H1 (cell line): ENCODE data around the gene GTSE1. TPM values are rescaled to one million over a fixed set of nuclear protein-coding genes. Genes with fewer than 3 reads are reported as not detected.

Experiments
- CTCF ChIA-PET: fragments of 300-600 bp; sonication (Branson Sonifier 250); formaldehyde crosslinking; loops from one replicate; lab custom pipeline; 2021; ENCODE audit not compliant: partially characterized antibody; lab: Charles Lee
- POLR2A ChIA-PET: fragments of 300-600 bp; sonication (Branson Sonifier 250); formaldehyde crosslinking; loops from one replicate; lab custom pipeline; 2021; ENCODE audit warnings: inconsistent platforms; ENCODE audit not compliant: partially characterized antibody; lab: Charles Lee
- DNase-seq, 2 experiments: peaks; one replicate each; pipeline versions ENCODE4 v3.0.0 to v3.0.0-alpha.2; 2010 to 2022; ENCODE audit warnings: low spot score in 2 of 2, low read depth in 1 of 2, mixed read lengths in 1 of 2
- FAIRE-seq: peaks from 2 replicates; lab custom pipeline; 2011; peaks lifted over from hg19 to GRCh38; lab: Jason Lieb, UNC
- H2AFZ ChIP-seq: 2 replicates; pipeline ENCODE4 v1.8.1; 2012; ENCODE audit warnings: low read length, inconsistent platforms
- H2AK5ac ChIP-seq: 2 replicates; pipeline ENCODE4 v1.6.1; 2013; ENCODE audit warnings: low read depth, low read length
- H2BK120ac ChIP-seq: replicated peaks from 2 replicates; pipeline ENCODE3; 2013; ENCODE audit warnings: low read depth, low read length, inconsistent platforms
- H2BK12ac ChIP-seq: 2 replicates; pipeline ENCODE4 v1.6.1; 2013; ENCODE audit warnings: low read depth, low read length
- H2BK15ac ChIP-seq: 2 replicates; pipeline ENCODE4 v1.6.1; 2013; ENCODE audit warnings: low read length
- H2BK20ac ChIP-seq: 2 replicates; pipeline ENCODE4 v1.6.1; 2013; ENCODE audit warnings: low read length
- H2BK5ac ChIP-seq: 2 replicates; pipeline ENCODE4 v1.6.1; 2013; ENCODE audit warnings: low read depth, low read length
- H3K14ac ChIP-seq: 2 replicates; pipeline ENCODE4 v1.6.1; 2013; ENCODE audit warnings: inconsistent platforms; ENCODE audit not compliant: insufficient read length
- H3K18ac ChIP-seq: 2 replicates; pipeline ENCODE4 v1.6.1; 2013; ENCODE audit warnings: low read length; ENCODE audit errors: extremely low read depth
- H3K23ac ChIP-seq: 2 replicates; pipeline ENCODE4 v1.6.1; 2013; ENCODE audit warnings: inconsistent platforms; ENCODE audit not compliant: insufficient read length
- H3K23me2 ChIP-seq: 2 replicates; pipeline ENCODE4 v1.6.1; 2013; ENCODE audit warnings: low read depth, low read length
- H3K27ac ChIP-seq: 2 replicates; pipeline ENCODE4 v1.6.1; 2011; ENCODE audit warnings: low read depth, low read length, inconsistent platforms
- H3K27me3 ChIP-seq, 4 experiments: replicated peaks in 1 of 4; 1 replicate in 1 of 4; 2 replicates in 3 of 4; pipeline versions ENCODE4 v1.6.1 to v1.8.1; 2011 to 2013; ENCODE audit warnings: low read length in 3 of 4, mild to moderate bottlenecking in 3 of 4, inconsistent platforms in 2 of 4, mixed read lengths in 2 of 4, moderate library complexity in 1 of 4; ENCODE audit not compliant: control insufficient read depth in 3 of 4, insufficient read depth in 3 of 4; ENCODE audit errors: extremely low read depth in 1 of 4
- H3K36me3 ChIP-seq, 4 experiments: 2 replicates each; pipeline versions ENCODE4 v1.6.1 to v1.8.1; 2011 to 2013; ENCODE audit warnings: mild to moderate bottlenecking in 4 of 4, low read length in 3 of 4, moderate library complexity in 2 of 4, control low read depth in 1 of 4, inconsistent platforms in 1 of 4; ENCODE audit not compliant: insufficient read depth in 4 of 4, control insufficient read depth in 2 of 4
- H3K4ac ChIP-seq: replicated peaks from 2 replicates; pipeline ENCODE3; 2013; ENCODE audit warnings: low read length, low read depth, mixed read lengths, inconsistent platforms; ENCODE audit not compliant: insufficient read length
- H3K4me1 ChIP-seq, 4 experiments: replicated peaks in 1 of 4; 1 replicate in 1 of 4; 2 replicates in 3 of 4; pipeline versions ENCODE4 v1.6.1 to v1.8.1; 2011 to 2013; ENCODE audit warnings: low read length in 3 of 4, inconsistent platforms in 2 of 4, mixed read lengths in 1 of 4; ENCODE audit not compliant: insufficient read depth in 4 of 4, control insufficient read depth in 3 of 4
- H3K4me2 ChIP-seq, 2 experiments: 2 replicates each; pipeline versions ENCODE4 v1.6.1 to v1.8.1; 2011 to 2013; ENCODE audit warnings: low read depth in 2 of 2, low read length in 2 of 2, control low read depth in 1 of 2, inconsistent platforms in 1 of 2, mild to moderate bottlenecking in 1 of 2; ENCODE audit not compliant: insufficient read depth in 1 of 2
- H3K4me3 ChIP-seq, 4 experiments: fragments of 200-600, 300-600 bp in 1 of 4; sonication (generic), shearing (Covaris generic), sonication (Bioruptor Twin) in 1 of 4; 2 replicates each; pipeline versions ENCODE4 v1.5.1 to v1.8.1; 2011 to 2016; ENCODE audit warnings: low read length in 4 of 4, low read depth in 3 of 4, control low read depth in 2 of 4, inconsistent platforms in 2 of 4, mild to moderate bottlenecking in 2 of 4, mixed read lengths in 1 of 4, moderate library complexity in 1 of 4; ENCODE audit not compliant: insufficient read depth in 2 of 4; ENCODE audit errors: extremely low read depth in 1 of 4
- H3K56ac ChIP-seq: replicated peaks from 2 replicates; pipeline ENCODE3; 2013; ENCODE audit warnings: low read depth, mild to moderate bottlenecking, mixed read lengths, low read length, inconsistent platforms; ENCODE audit not compliant: insufficient read length
- H3K79me1 ChIP-seq: 2 replicates; pipeline ENCODE4 v1.6.1; 2013; ENCODE audit warnings: low read depth, low read length, control low read depth
- H3K79me2 ChIP-seq, 2 experiments: 2 replicates each; pipeline versions ENCODE4 v1.6.1 to v1.8.1; 2012 to 2013; ENCODE audit warnings: low read length in 2 of 2, mild to moderate bottlenecking in 2 of 2, inconsistent platforms in 1 of 2; ENCODE audit not compliant: insufficient read depth in 2 of 2, control insufficient read depth in 1 of 2
- H3K9ac ChIP-seq, 4 experiments: replicated peaks in 1 of 4; 1 replicate in 1 of 4; 2 replicates in 3 of 4; pipeline versions ENCODE4 v1.6.1 to v1.8.1; 2011 to 2013; ENCODE audit warnings: low read depth in 3 of 4, low read length in 3 of 4, control low read depth in 2 of 4, mild to moderate bottlenecking in 2 of 4, moderate library complexity in 2 of 4, inconsistent platforms in 1 of 4; ENCODE audit errors: extremely low read depth in 1 of 4
- H3K9me3 ChIP-seq, 2 experiments: 2 replicates each; pipeline versions ENCODE4 v1.6.1 to v1.8.1; 2012 to 2013; ENCODE audit warnings: mild to moderate bottlenecking in 2 of 2, moderate library complexity in 2 of 2, control low read depth in 1 of 2, inconsistent platforms in 1 of 2, low read depth in 1 of 2, low read length in 1 of 2, mixed read lengths in 1 of 2; ENCODE audit not compliant: insufficient read depth in 2 of 2
- H4K20me1 ChIP-seq, 2 experiments: replicated peaks in 1 of 2; 2 replicates each; pipeline versions ENCODE3 to v1.8.1; 2011 to 2013; ENCODE audit warnings: inconsistent platforms in 2 of 2, low read length in 2 of 2, mild to moderate bottlenecking in 1 of 2; ENCODE audit not compliant: insufficient read depth in 2 of 2, control insufficient read depth in 1 of 2
- H4K5ac ChIP-seq: 2 replicates; pipeline ENCODE4 v1.6.1; 2013; ENCODE audit warnings: low read length, low read depth, mixed read lengths, inconsistent platforms; ENCODE audit not compliant: insufficient read length
- H4K8ac ChIP-seq: 2 replicates; pipeline ENCODE4 v1.8.0; 2013; ENCODE audit warnings: mild to moderate bottlenecking, moderate library complexity, low read length, inconsistent platforms; ENCODE audit not compliant: insufficient read depth; ENCODE audit errors: extremely low read depth
- H4K91ac ChIP-seq: replicated peaks from 2 replicates; pipeline ENCODE3; 2013; ENCODE audit warnings: low read length, mixed read lengths, inconsistent platforms; ENCODE audit not compliant: insufficient read length
- CBX5 ChIP-seq: fragments of 300-800, 300-1000 bp; sonication (generic); IDR thresholded peaks from 2 replicates; pipeline ENCODE4 v1.7.1; 2016; ENCODE audit warnings: antibody characterized with exemption, low read length, low read depth
- CBX8 ChIP-seq: fragments of 300-800, 300-1000 bp; sonication (generic); IDR thresholded peaks from 2 replicates; pipeline ENCODE4 v1.7.1; 2016; ENCODE audit warnings: low read depth, low read length, borderline replicate concordance
- CREB1 ChIP-seq: IDR thresholded peaks from 2 replicates; pipeline ENCODE4 v1.6.1; 2012; ENCODE audit warnings: inconsistent platforms
- HDAC6 ChIP-seq: IDR thresholded peaks from one replicate; pipeline ENCODE4 v1.7.1; 2012; ENCODE audit warnings: low read depth, mild to moderate bottlenecking, inconsistent platforms, low read length, moderate library complexity
- JUND ChIP-seq: IDR thresholded peaks from 2 replicates; pipeline ENCODE4 v1.6.1; 2011; ENCODE audit warnings: mild to moderate bottlenecking, improper control_type of control experiment, low read length
- SRF ChIP-seq: IDR thresholded peaks from 2 replicates; pipeline ENCODE4 v1.6.1; 2011; ENCODE audit warnings: mild to moderate bottlenecking, low read depth, low read length, moderate library complexity
- TAF1 ChIP-seq: IDR thresholded peaks from 2 replicates; pipeline ENCODE4 v1.6.1; 2011; ENCODE audit warnings: mild to moderate bottlenecking, low read depth, low read length
- WGBS, 2 experiments: shearing (Covaris generic) in 1 of 2; methylation state at CpG; one replicate each; pipeline versions ENCODE4 v1.1.6 to v1.1.7; 2013 to 2015; ENCODE audit warnings: low lambda C conversion rate in 2 of 2, mixed read lengths in 2 of 2, inconsistent platforms in 1 of 2, low coverage in 1 of 2, missing lambda C conversion rate in 1 of 2; ENCODE audit not compliant: insufficient replicate concordance in 2 of 2, insufficient coverage in 1 of 2, insufficient read length in 1 of 2; ENCODE audit errors: extremely low coverage in 1 of 2, missing lambda C conversion rate in 1 of 2; 5-methylcytosine and 5-hydroxymethylcytosine counted together
- polyA plus RNA-seq, 7 experiments: library from polyadenylated mRNA; depleted of rRNA in 3 of 7; stranded (reverse) in 5 of 7; unstranded in 2 of 7; fragments of >200 nt in 5 of 7; fragments of 200-250 nt in 2 of 7; gene quantifications; 1 replicate in 5 of 7; 2 replicates in 1 of 7; 4 replicates in 1 of 7; pipeline versions ENCODE4 v1.2.1 to v1.2.3, GENCODE V29; 2011 to 2013; ENCODE audit warnings: missing spikeins in 2 of 7, mixed read lengths in 2 of 7
- total RNA-seq: library from RNA; stranded (reverse); fragmentation: NEBNext Ultra II Directional; extraction: Animal tissue kit (Norgen Biotek cat#: 25700); gene quantifications from 2 replicates; pipeline ENCODE4 v1.2.1, GENCODE V29; 2021
- TF ChIP-seq, protein P1 (sequence below): IDR thresholded peaks from 2 replicates; pipeline ENCODE4 v1.6.1; 2011; ENCODE audit warnings: low read depth, mild to moderate bottlenecking, low read length; ENCODE audit not compliant: insufficient read depth

Gene GTSE1
- total and polyA plus RNA-seq, 2 of the 8 experiments (the other 6 are each of a cell fraction or from before 2014, with no cell fraction given), result 17.5 to 38.6 TPM

GRCh38 chr22:46274381-46274780, 22.3 kb upstream of the GTSE1 start:
- H3K4ac ChIP-seq, result no peak overlapping the region
- no peaks in the 10 kb centered on the region for H3K27me3 ChIP-seq
- H2BK15ac ChIP-seq, result no peak overlapping the region
- H3K9ac ChIP-seq, result no peak overlapping the region
- POLR2A ChIA-PET, result interaction anchor here (1.0 kb wide), 1 partner anchor 21 kb away, joined by 3 read pairs; no protein-coding TSS in a partner anchor
- no peaks in the 10 kb centered on the region for H3K4me1 ChIP-seq
- H2BK20ac ChIP-seq, result no peak overlapping the region
- H3K56ac ChIP-seq, result no peak overlapping the region
- H2AK5ac ChIP-seq, result no peak overlapping the region
- H3K27ac ChIP-seq, result no peak overlapping the region
- no peak overlapping the region for H4K91ac ChIP-seq
- no peak overlapping the region for H2AFZ ChIP-seq
- H3K9me3 ChIP-seq, result no peaks in the 10 kb centered on the region
- DNase-seq (no peak), FAIRE-seq (no peak)
- H3K18ac ChIP-seq, result no peak overlapping the region
- H2BK5ac ChIP-seq, result no peak overlapping the region
- H3K23ac ChIP-seq, result no peak overlapping the region
- no peaks in the 10 kb centered on the region for H3K79me2 ChIP-seq
- no peaks in the 10 kb centered on the region for H3K79me1 ChIP-seq
- peaks cover 0 to 5% of the 10 kb centered on the region in 2 experiments for H4K20me1 ChIP-seq
- CTCF ChIA-PET, result no interaction called here
- peaks cover 6 to 16% (median 12%) of the 10 kb centered on the region in 4 experiments; a peak in 4 of 8 replicates for H3K36me3 ChIP-seq
- no peak overlapping the region for H2BK12ac ChIP-seq
- 92% methylated on average over 8 of the region's 8 CpGs; no CpG with 5 or more reads in 1 of the 2 experiments for WGBS, 2 experiments
- H3K4me2 ChIP-seq, result no peak overlapping the region
- no peak overlapping the region for H4K5ac ChIP-seq
- no peak overlapping the region for H4K8ac ChIP-seq
- no peak overlapping the region for H3K14ac ChIP-seq
- H2BK120ac ChIP-seq, result no peak overlapping the region
- no peaks in the 10 kb centered on the region for H3K23me2 ChIP-seq
- H3K4me3 ChIP-seq, result no peak overlapping the region
- TF ChIP-seq SRF, result no peak
- TF ChIP-seq, protein P1, sequence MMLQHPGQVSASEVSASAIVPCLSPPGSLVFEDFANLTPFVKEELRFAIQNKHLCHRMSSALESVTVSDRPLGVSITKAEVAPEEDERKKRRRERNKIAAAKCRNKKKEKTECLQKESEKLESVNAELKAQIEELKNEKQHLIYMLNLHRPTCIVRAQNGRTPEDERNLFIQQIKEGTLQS, result no peak
- TF ChIP-seq CBX8, result no peak
- TF ChIP-seq CBX5, result no peak
- TF ChIP-seq CREB1, result no peak
- no peak for TF ChIP-seq HDAC6
- TF ChIP-seq TAF1, result no peak
- TF ChIP-seq JUND, result no peak
